Neuronal stem cell (in vitro differentiated cells): ENCODE results near the gene ERC2.

Experiments used
- DNase-seq: peaks from one replicate; pipeline ENCODE4 v3.0.0-alpha.2; 2013; ENCODE audit warnings: low spot score
- H2AFZ ChIP-seq: one replicate; pipeline ENCODE4 v1.6.1; 2013; ENCODE audit warnings: mild to moderate bottlenecking, low read length, inconsistent platforms
- H2AK5ac ChIP-seq: 2 replicates; pipeline ENCODE4 v1.6.1; 2013; ENCODE audit warnings: low read depth, mild to moderate bottlenecking, inconsistent platforms, low read length, moderate library complexity, mixed read lengths
- H2BK120ac ChIP-seq: 2 replicates; pipeline ENCODE4 v1.6.1; 2013; ENCODE audit warnings: low read depth, mild to moderate bottlenecking, inconsistent platforms, low read length, moderate library complexity, mixed read lengths
- H2BK12ac ChIP-seq: one replicate; pipeline ENCODE4 v1.6.1; 2013; ENCODE audit warnings: low read length, inconsistent platforms
- H2BK15ac ChIP-seq: 2 replicates; pipeline ENCODE4 v1.6.1; 2013; ENCODE audit warnings: mild to moderate bottlenecking, low read length, inconsistent platforms, mixed read lengths
- H2BK5ac ChIP-seq: one replicate; pipeline ENCODE4 v1.6.1; 2013; ENCODE audit warnings: inconsistent platforms, mild to moderate bottlenecking, low read length, moderate library complexity
- H3K14ac ChIP-seq: one replicate; pipeline ENCODE4 v1.6.1; 2013; ENCODE audit warnings: low read length, inconsistent platforms
- H3K18ac ChIP-seq: 2 replicates; pipeline ENCODE4 v1.6.1; 2013; ENCODE audit warnings: low read length, inconsistent platforms
- H3K23ac ChIP-seq: 2 replicates; pipeline ENCODE4 v1.6.1; 2013; ENCODE audit warnings: low read depth, mild to moderate bottlenecking, mixed read lengths, low read length, inconsistent platforms; ENCODE audit not compliant: poor library complexity
- H3K27ac ChIP-seq: replicated peaks from 3 replicates; pipeline ENCODE4 v1.5.1; 2013; ENCODE audit warnings: low read length, inconsistent platforms
- H3K27me3 ChIP-seq, 3 experiments: 2 replicates each; pipeline ENCODE4 v1.6.1; 2013; ENCODE audit warnings: low read length in 3 of 3, mild to moderate bottlenecking in 2 of 3, inconsistent platforms in 1 of 3, low read depth in 1 of 3, mixed read lengths in 1 of 3, moderate library complexity in 1 of 3; ENCODE audit not compliant: control insufficient read depth in 3 of 3, insufficient read depth in 3 of 3
- H3K36me3 ChIP-seq, 2 donors: replicated peaks in 1 of 2; 2 replicates each; pipeline ENCODE4 v1.6.1; 2013; ENCODE audit warnings: low read length in 2 of 2; ENCODE audit not compliant: control insufficient read depth in 2 of 2, insufficient read depth in 2 of 2
- H3K4ac ChIP-seq: 2 replicates; pipeline ENCODE4 v1.6.1; 2013; ENCODE audit warnings: inconsistent platforms, mild to moderate bottlenecking, low read length, moderate library complexity
- H3K4me1 ChIP-seq, 2 donors: 1 replicate in 1 of 2; 2 replicates in 1 of 2; pipeline ENCODE4 v1.6.1; 2013; ENCODE audit warnings: low read length in 2 of 2, low read depth in 1 of 2; ENCODE audit not compliant: control insufficient read depth in 2 of 2, insufficient read depth in 1 of 2
- H3K4me2 ChIP-seq: one replicate; pipeline ENCODE4 v1.6.1; 2013; ENCODE audit warnings: mild to moderate bottlenecking, low read length, inconsistent platforms; ENCODE audit not compliant: insufficient read depth, poor library complexity, severe bottlenecking
- H3K4me3 ChIP-seq, 2 donors: 2 replicates each; pipeline ENCODE4 v1.5.1; 2013; ENCODE audit warnings: low read length in 2 of 2, mild to moderate bottlenecking in 2 of 2, inconsistent platforms in 1 of 2, moderate library complexity in 1 of 2
- H3K79me1 ChIP-seq: one replicate; pipeline ENCODE4 v1.6.1; 2013; ENCODE audit warnings: low read depth, mild to moderate bottlenecking, inconsistent platforms, low read length, moderate library complexity
- H3K9ac ChIP-seq: one replicate; pipeline ENCODE4 v1.6.1; 2013; ENCODE audit warnings: mild to moderate bottlenecking, low read depth, low read length, inconsistent platforms; ENCODE audit not compliant: poor library complexity
- H3K9me3 ChIP-seq, 2 donors: replicated peaks in 1 of 2; 2 replicates each; pipeline versions ENCODE3 to v1.6.1; 2013; ENCODE audit warnings: low read length in 2 of 2, mild to moderate bottlenecking in 2 of 2, inconsistent platforms in 1 of 2, low read depth in 1 of 2, mixed read lengths in 1 of 2, moderate library complexity in 1 of 2; ENCODE audit not compliant: control insufficient read depth in 2 of 2, insufficient read depth in 1 of 2
- H4K8ac ChIP-seq: one replicate; pipeline ENCODE4 v1.6.1; 2013; ENCODE audit warnings: low read depth, mild to moderate bottlenecking, inconsistent platforms, low read length, moderate library complexity
- H4K91ac ChIP-seq: one replicate; pipeline ENCODE4 v1.6.1; 2013; ENCODE audit warnings: low read length, low read depth, mild to moderate bottlenecking, inconsistent platforms; ENCODE audit not compliant: poor library complexity
- WGBS, 2 donors: extraction: QIAGEN DNeasy Blood & Tissue Kit; methylation state at CpG; one replicate each; pipeline ENCODE4 v1.1.7; 2013; ENCODE audit warnings: missing lambda C conversion rate in 2 of 2, mixed read lengths in 1 of 2; ENCODE audit not compliant: insufficient read length in 2 of 2, insufficient replicate concordance in 1 of 2; ENCODE audit errors: extremely low coverage in 2 of 2; 5-methylcytosine and 5-hydroxymethylcytosine counted together

ERC2 gene

DNA sequence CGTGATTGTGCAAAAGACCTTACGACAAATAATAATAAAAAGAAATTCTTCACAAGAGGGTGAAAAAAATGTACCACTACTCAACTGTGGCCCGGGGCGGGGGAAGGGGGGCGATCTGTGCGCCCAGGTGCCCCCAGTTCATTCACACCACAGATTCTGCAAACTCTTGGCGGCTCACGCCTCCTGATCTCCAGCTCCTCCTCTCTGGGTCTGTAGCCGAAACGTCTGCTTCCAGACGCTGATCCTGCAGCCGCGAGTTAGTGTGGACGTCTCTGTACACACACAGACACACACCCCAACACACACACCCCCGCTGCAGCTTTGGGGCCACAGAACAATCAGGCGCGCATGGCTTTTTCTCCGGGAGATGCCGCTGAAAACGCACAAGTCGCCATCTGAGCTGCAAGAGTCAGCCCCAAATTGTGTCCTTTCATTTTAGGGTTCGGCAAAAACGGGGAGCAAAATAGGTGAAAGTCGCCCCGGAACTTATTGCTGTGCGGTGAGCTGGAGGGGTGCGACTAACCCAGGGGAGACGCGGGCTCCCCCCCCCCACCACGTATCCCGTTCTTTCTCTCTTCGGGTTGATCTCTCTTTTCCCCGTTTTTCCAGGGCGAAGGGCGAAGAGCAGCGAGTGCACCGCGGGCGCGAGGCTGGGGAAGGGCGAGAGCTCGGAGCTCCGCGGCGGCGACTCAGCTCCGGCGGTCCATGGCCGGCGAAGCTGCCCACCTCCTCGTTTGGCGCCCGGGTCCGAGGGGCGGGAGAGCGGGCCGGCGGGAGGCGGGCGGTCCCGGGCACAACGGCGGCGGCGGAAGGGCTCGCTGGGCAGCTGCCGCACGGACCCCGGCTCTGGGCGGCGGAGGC lies 980.7 kb downstream of the ERC2 start:
- WGBS, 2 donors, result no CpG with 5 or more reads among the region's 71 CpGs

DNA sequence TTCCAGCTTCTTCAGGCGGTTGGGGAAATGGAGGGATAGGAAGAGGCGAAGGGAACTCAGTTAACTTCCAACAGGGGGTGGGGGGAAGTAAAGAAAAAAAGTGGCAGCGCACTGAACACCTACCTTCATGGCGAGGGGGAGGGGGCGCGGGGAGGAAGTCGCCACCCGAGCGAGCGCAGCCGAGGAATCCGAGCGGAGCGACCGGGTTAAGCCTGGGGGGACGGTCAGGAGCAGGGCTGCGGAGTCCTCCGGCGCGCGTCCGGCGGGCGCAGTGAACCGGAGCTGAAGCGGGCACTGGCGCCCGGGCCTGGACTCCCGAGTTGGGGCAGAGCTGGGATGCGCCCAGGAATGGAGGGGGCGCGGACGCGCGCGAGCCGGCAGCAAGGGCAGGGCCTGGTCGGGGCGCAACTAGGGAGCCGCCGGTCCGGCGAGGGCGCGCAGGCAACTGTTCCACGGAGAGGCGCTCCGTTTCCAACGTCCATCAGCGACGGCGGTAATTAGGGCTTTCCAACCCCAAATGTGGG lies 981.3 kb downstream of the ERC2 start, which contains the start of gene WNT5A:
Gene WNT5A, minus strand, starts transcription at position 450 of the 524 bp plus-strand sequence. Its CDS starts 321 bp downstream, at position 129.
- H3K23ac ChIP-seq, result no peak within 1 kb of the TSS
- peaks cover 0 to 63% (median 27%) of the 10 kb centered on the region in 3 experiments for H3K27me3 ChIP-seq
- H2AFZ ChIP-seq, result peak within 1 kb of the TSS; percentile 97
- H3K4me2 ChIP-seq, result peak within 1 kb of the TSS; percentile 97
- no peak within 1 kb of the TSS for H3K14ac ChIP-seq
- peak within 1 kb of the TSS; percentile 35 for H2BK120ac ChIP-seq
- peak within 1 kb of the TSS; percentile 53 for H2BK15ac ChIP-seq
- H4K8ac ChIP-seq, result no peak within 1 kb of the TSS
- H3K9ac ChIP-seq, result peak within 1 kb of the TSS; percentile 85
- H2BK5ac ChIP-seq, result peak within 1 kb of the TSS; percentile 28
- peaks cover 0 to 25% of the 10 kb centered on the region in 2 donors for H3K36me3 ChIP-seq
- DNase-seq, result peak; percentile 51
- no peak within 1 kb of the TSS for H2BK12ac ChIP-seq
- peak within 1 kb of the TSS; percentile 76 to 83 for H3K4me3 ChIP-seq
- H3K4me1 ChIP-seq, result peaks cover 9 to 31% of the 10 kb centered on the region in 2 donors
- H3K18ac ChIP-seq, result peak within 1 kb of the TSS; percentile 97
- H3K4ac ChIP-seq, result no peak within 1 kb of the TSS
- no peaks in the 10 kb centered on the region for H3K79me1 ChIP-seq
- H4K91ac ChIP-seq, result no peak within 1 kb of the TSS
- no peak within 1 kb of the TSS for H2AK5ac ChIP-seq
- no peak within 1 kb of the TSS for H3K27ac ChIP-seq
- peaks cover 0 to 12% of the 10 kb centered on the region in 2 donors for H3K9me3 ChIP-seq
- WGBS, 2 donors, result no CpG with 5 or more reads among the region's 52 CpGs

More for the DNA sequence above, 980.7 kb downstream of the ERC2 start:
- no peak overlapping the region for H2BK12ac ChIP-seq
- H3K23ac ChIP-seq, result no peak overlapping the region
- H3K4me1 ChIP-seq, result peaks cover 9 to 28% of the 10 kb centered on the region in 2 donors
- no peak overlapping the region for H3K4ac ChIP-seq
- H3K9me3 ChIP-seq, result peaks cover 0 to 12% of the 10 kb centered on the region in 2 donors
- H3K18ac ChIP-seq, result peak overlapping the region; percentile 97
- H4K8ac ChIP-seq, result no peak overlapping the region
- H2BK5ac ChIP-seq, result peak overlapping the region; percentile 28
- no peak overlapping the region for H3K14ac ChIP-seq
- peak overlapping the region; percentile 76 to 83 for H3K4me3 ChIP-seq
- peak overlapping the region; percentile 35 for H2BK120ac ChIP-seq
- peak overlapping the region; percentile 53 for H2BK15ac ChIP-seq
- H3K27me3 ChIP-seq, result peaks cover 0 to 56% (median 26%) of the 10 kb centered on the region in 3 experiments
- H3K27ac ChIP-seq, result no peak overlapping the region
- peaks cover 0 to 20% of the 10 kb centered on the region in 2 donors for H3K36me3 ChIP-seq
- no peak overlapping the region for H2AK5ac ChIP-seq
- H3K9ac ChIP-seq, result peak overlapping the region; percentile 85
- H3K79me1 ChIP-seq, result no peaks in the 10 kb centered on the region
- peak; percentile 41 for DNase-seq
- H2AFZ ChIP-seq, result peak overlapping the region; percentile 97
- no peak overlapping the region for H4K91ac ChIP-seq
- peak overlapping the region; percentile 97 for H3K4me2 ChIP-seq

DNA sequence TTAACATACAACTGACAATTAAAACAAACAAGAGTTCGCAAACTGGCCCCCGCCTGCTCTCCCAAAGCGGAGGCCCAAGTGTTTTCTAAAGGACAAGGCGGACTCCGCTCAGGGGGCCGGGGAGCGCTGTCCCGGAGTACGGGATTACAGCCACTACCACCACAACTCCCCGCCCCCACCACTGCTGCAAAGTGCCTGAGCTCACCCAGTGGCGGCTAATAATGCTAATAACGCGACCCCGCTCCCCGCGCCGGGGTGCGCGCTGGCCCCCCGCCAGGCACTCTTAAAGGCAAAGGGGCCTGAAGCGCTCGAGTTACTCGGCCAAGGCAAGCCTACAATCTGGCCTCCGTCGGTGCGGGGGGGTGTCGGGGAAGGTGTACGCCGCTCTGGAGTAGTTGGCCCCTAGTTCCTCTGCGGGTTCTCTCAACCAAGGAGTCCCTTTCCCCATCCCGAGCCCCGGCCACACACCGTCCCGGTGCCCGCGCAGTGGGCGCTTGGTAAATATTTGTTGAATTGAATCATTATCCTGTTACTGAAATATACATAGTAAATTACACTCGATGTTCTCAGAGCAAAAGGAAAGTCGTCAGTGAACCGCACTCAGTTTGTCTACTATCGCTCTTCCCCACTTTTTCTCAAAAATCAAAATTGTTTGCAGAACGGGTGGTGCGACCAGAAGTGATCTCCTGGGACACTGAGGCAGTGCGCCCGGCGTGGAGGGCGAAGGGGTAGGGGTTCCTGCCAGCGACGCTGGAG lies 982.0 kb downstream of the ERC2 start:
- H3K4me2 ChIP-seq, result peak overlapping the region; percentile 97
- H3K9me3 ChIP-seq, result peaks cover 0 to 12% of the 10 kb centered on the region in 2 donors
- no peak overlapping the region for H2BK5ac ChIP-seq
- WGBS, 2 donors, result no CpG with 5 or more reads among the region's 49 CpGs
- no peak overlapping the region for H2BK12ac ChIP-seq
- H3K79me1 ChIP-seq, result no peaks in the 10 kb centered on the region
- no peak overlapping the region for H3K4ac ChIP-seq
- no peak overlapping the region for H3K9ac ChIP-seq
- H3K27ac ChIP-seq, result no peak overlapping the region
- H2AFZ ChIP-seq, result peak overlapping the region; percentile 97
- no peak overlapping the region for H2BK120ac ChIP-seq
- peaks cover 9 to 37% of the 10 kb centered on the region in 2 donors for H3K4me1 ChIP-seq
- no peak overlapping the region for H4K91ac ChIP-seq
- H2BK15ac ChIP-seq, result no peak overlapping the region
- H3K36me3 ChIP-seq, result peaks cover 0 to 30% of the 10 kb centered on the region in 2 donors
- peaks cover 0 to 69% (median 32%) of the 10 kb centered on the region in 3 experiments for H3K27me3 ChIP-seq
- H3K18ac ChIP-seq, result peak overlapping the region; percentile 60
- H2AK5ac ChIP-seq, result no peak overlapping the region
- H3K23ac ChIP-seq, result no peak overlapping the region
- no peak overlapping the region for H3K14ac ChIP-seq
- H3K4me3 ChIP-seq, result peak overlapping the region; percentile 76 to 83
- DNase-seq, result peak; percentile 46
- no peak overlapping the region for H4K8ac ChIP-seq
